HCT116 (cell line): ENCODE data around the gene DBNDD2.

Experiments
- CBX3 ChIP-seq: IDR thresholded peaks from 2 replicates; pipeline ENCODE4 v1.6.1; 2012; ENCODE audit warnings: low read depth
- CEBPB ChIP-seq: IDR thresholded peaks from 2 replicates; pipeline ENCODE4 v1.6.1; 2012; ENCODE audit warnings: low read depth
- CTCF ChIP-seq, 3 experiments: fragments of 200-600 bp in 1 of 3; sonication (generic) in 1 of 3; IDR thresholded peaks in 2 of 3; conservative IDR thresholded peaks in 1 of 3; 2 replicates each; pipeline ENCODE4 v1.5.1; 2012 to 2017; ENCODE audit warnings: low read depth in 2 of 3, low read length in 2 of 3, antibody characterized with exemption in 1 of 3, borderline replicate concordance in 1 of 3, control low read depth in 1 of 3, mild to moderate bottlenecking in 1 of 3, mixed read lengths in 1 of 3, mixed run types in 1 of 3, moderate library complexity in 1 of 3; ENCODE audit not compliant: insufficient read depth in 1 of 3
- EZH2 ChIP-seq: fragments of 200-600 bp; sonication (generic); IDR thresholded peaks from 2 replicates; pipeline ENCODE4 v1.6.1; 2017; ENCODE audit warnings: antibody characterized with exemption, mixed run types
- EZH2phosphoT487 ChIP-seq: fragments of 200-600 bp; IDR thresholded peaks from 2 replicates; pipeline ENCODE4 v1.6.1; 2018; ENCODE audit warnings: antibody characterized with exemption, borderline replicate concordance
- FOSL1 ChIP-seq: IDR thresholded peaks from 2 replicates; pipeline ENCODE4 v1.6.1; 2012; ENCODE audit warnings: low read depth
- MAX ChIP-seq: IDR thresholded peaks from 2 replicates; pipeline ENCODE4 v1.6.1; 2012
- POLR2A ChIP-seq: IDR thresholded peaks from 2 replicates; pipeline ENCODE4 v1.7.0; 2011; ENCODE audit warnings: borderline replicate concordance; ENCODE audit not compliant: insufficient read depth, insufficient read length; ENCODE audit errors: extremely low read depth
- POLR2AphosphoS5 ChIP-seq: IDR thresholded peaks from 2 replicates; pipeline ENCODE4 v1.6.1; 2011; ENCODE audit warnings: mild to moderate bottlenecking, low read depth, low read length, moderate library complexity
- RAD21 ChIP-seq: IDR thresholded peaks from 2 replicates; pipeline ENCODE4 v1.6.1; 2012; ENCODE audit warnings: low read depth, mild to moderate bottlenecking
- REST ChIP-seq: IDR thresholded peaks from 2 replicates; pipeline ENCODE4 v1.6.1; 2012; ENCODE audit warnings: low read depth
- TCF7L2 ChIP-seq: IDR thresholded peaks from 2 replicates; pipeline ENCODE4 v1.7.0; 2011; ENCODE audit warnings: borderline replicate concordance, inconsistent platforms; ENCODE audit not compliant: insufficient read depth, insufficient read length; ENCODE audit errors: extremely low read depth
- YY1 ChIP-seq: IDR thresholded peaks from 2 replicates; pipeline ENCODE4 v1.6.1; 2011; ENCODE audit warnings: low read length, low read depth, moderate library complexity, mild to moderate bottlenecking; ENCODE audit not compliant: insufficient replicate concordance; ENCODE audit errors: extremely low read depth
- ZNF274 ChIP-seq: fragments of 200-500 bp; sonication (Bioruptor generic); IDR thresholded peaks from 2 replicates; pipeline ENCODE4 v1.6.1; 2014; ENCODE audit warnings: mild to moderate bottlenecking, low read depth, low read length, inconsistent platforms

- TF ChIP-seq ZNF274 (no peak), CEBPB (no peak), EZH2 (no peak), CTCF (IDR thresholded peaks at IDR 0.05 in 2 of 3, conservative IDR thresholded peaks at IDR 0.05 in 1 of 3; ENCODE audit: borderline replicate concordance in 1 of 3, insufficient read depth in 1 of 3, low read depth in 2 of 3, low read length in 2 of 3) (no peak), MAX (no peak), EZH2phosphoT487 (no peak), REST (no peak), RAD21 (no peak), POLR2A (no peak), FOSL1 (no peak), POLR2AphosphoS5 (no peak), TCF7L2 (no peak), YY1 (no peak), CBX3 (no peak)
These were observed 15.6 kb downstream of the DBNDD2 start for GRCh38 chr20:45423700-45424099.
